ENCODE results near the gene THAP7. TPM values are rescaled to one million over a fixed set of nuclear protein-coding genes. Genes with fewer than 3 reads are reported as not detected.

Gene THAP7
- total RNA-seq, 1 donor from 2014 or later: 37.0 TPM

- DNase-seq (ENCODE audit: low read depth, low spot score): no peak
- no peak for TF ChIP-seq CTCF (conservative IDR thresholded peaks at IDR 0.05)
- Mint-ChIP-seq H3K27me3 (ENCODE audit: low read depth) (no peaks in the 10 kb centered on the region), H3K4me3 (peak overlapping the region; percentile 100), H3K4me1 (peaks cover 45% of the 10 kb centered on the region), H3K27ac (ENCODE audit: unreplicated experiment) (peak overlapping the region; percentile 73), H3K36me3 (ENCODE audit: low read depth) (peaks cover 5% of the 10 kb centered on the region), H3K9me3 (no peaks in the 10 kb centered on the region)
Observed at GRCh38 chr22:20982563-20982882, 19.4 kb downstream of the THAP7 start.

GRCh38 chr22:20981787-20982562, 19.9 kb downstream of the THAP7 start, which contains the start of gene LZTR1:
TSS of gene LZTR1 (plus strand) at chr22:20982297. CDS start at chr22:20982372, 75 bp downstream.
- peak within 1 kb of the TSS; percentile 93 for H3K27ac Mint-ChIP-seq (ENCODE audit: unreplicated experiment)
- H3K36me3 Mint-ChIP-seq (ENCODE audit: low read depth): peaks cover 5% of the 10 kb centered on the region
- no peaks in the 10 kb centered on the region for H3K27me3 Mint-ChIP-seq (ENCODE audit: low read depth)
- peaks cover 45% of the 10 kb centered on the region for H3K4me1 Mint-ChIP-seq
- peak; percentile 65 for DNase-seq (ENCODE audit: low read depth, low spot score)
- peak; percentile 54 for TF ChIP-seq CTCF (conservative IDR thresholded peaks at IDR 0.05)
- no peaks in the 10 kb centered on the region for H3K9me3 Mint-ChIP-seq
- peak within 1 kb of the TSS; percentile 100 for H3K4me3 Mint-ChIP-seq

GRCh38 chr22:20980938-20981722, 20.8 kb downstream of the THAP7 start:
- H3K27me3 Mint-ChIP-seq (ENCODE audit: low read depth): no peaks in the 10 kb centered on the region
- no peak for TF ChIP-seq CTCF (conservative IDR thresholded peaks at IDR 0.05)
- DNase-seq (ENCODE audit: low read depth, low spot score): no peak

GRCh38 chr22:20980523-20980922, 21.4 kb downstream of the THAP7 start:
- peak overlapping the region; percentile 89 for H3K4me3 Mint-ChIP-seq
- TF ChIP-seq CTCF (conservative IDR thresholded peaks at IDR 0.05): no peak
- peak overlapping the region; percentile 75 for H3K27ac Mint-ChIP-seq (ENCODE audit: unreplicated experiment)

More at GRCh38 chr22:20980938-20981722, 20.8 kb downstream of the THAP7 start:
- no peaks in the 10 kb centered on the region for H3K36me3 Mint-ChIP-seq (ENCODE audit: low read depth)
- peak overlapping the region; percentile 93 for H3K27ac Mint-ChIP-seq (ENCODE audit: unreplicated experiment)
- peaks cover 45% of the 10 kb centered on the region for H3K4me1 Mint-ChIP-seq
- no peaks in the 10 kb centered on the region for H3K9me3 Mint-ChIP-seq
- H3K4me3 Mint-ChIP-seq: peak overlapping the region; percentile 100

GRCh38 chr22:20979940-20980453, 21.9 kb downstream of the THAP7 start:
- Mint-ChIP-seq H3K27me3 (ENCODE audit: low read depth) (no peaks in the 10 kb centered on the region), H3K36me3 (ENCODE audit: low read depth) (no peaks in the 10 kb centered on the region), H3K27ac (ENCODE audit: unreplicated experiment) (peak overlapping the region; percentile 52), H3K9me3 (no peaks in the 10 kb centered on the region), H3K4me1 (peaks cover 45% of the 10 kb centered on the region), H3K4me3 (peak overlapping the region; percentile 89)
- TF ChIP-seq CTCF (conservative IDR thresholded peaks at IDR 0.05): no peak
- no peak for DNase-seq (ENCODE audit: low read depth, low spot score)

More at GRCh38 chr22:20980523-20980922, 21.4 kb downstream of the THAP7 start:
- DNase-seq (ENCODE audit: low read depth, low spot score): no peak
- Mint-ChIP-seq H3K9me3 (no peaks in the 10 kb centered on the region), H3K36me3 (ENCODE audit: low read depth) (no peaks in the 10 kb centered on the region), H3K27me3 (ENCODE audit: low read depth) (no peaks in the 10 kb centered on the region), H3K4me1 (peaks cover 45% of the 10 kb centered on the region)

All from neural crest cell (in vitro differentiated cells).